Choroid plexus epithelial cell (primary cell): ENCODE results near the gene ADARB2.

Source experiments
- DNase-seq: peaks from one replicate; pipeline ENCODE4 v3.0.0-alpha.2; 2010; ENCODE audit warnings: low read depth
- H3K4me3 ChIP-seq: 2 replicates; pipeline ENCODE4 v1.5.1; 2011; ENCODE audit warnings: low read depth, mild to moderate bottlenecking, control low read depth, low read length, moderate library complexity
- TF ChIP-seq, protein P1 (sequence below): conservative IDR thresholded peaks from 2 replicates; pipeline ENCODE4 v1.5.1; 2011; ENCODE audit warnings: low read depth, mild to moderate bottlenecking, control low read depth, inconsistent platforms, low read length, moderate library complexity

Gene ADARB2

DNA sequence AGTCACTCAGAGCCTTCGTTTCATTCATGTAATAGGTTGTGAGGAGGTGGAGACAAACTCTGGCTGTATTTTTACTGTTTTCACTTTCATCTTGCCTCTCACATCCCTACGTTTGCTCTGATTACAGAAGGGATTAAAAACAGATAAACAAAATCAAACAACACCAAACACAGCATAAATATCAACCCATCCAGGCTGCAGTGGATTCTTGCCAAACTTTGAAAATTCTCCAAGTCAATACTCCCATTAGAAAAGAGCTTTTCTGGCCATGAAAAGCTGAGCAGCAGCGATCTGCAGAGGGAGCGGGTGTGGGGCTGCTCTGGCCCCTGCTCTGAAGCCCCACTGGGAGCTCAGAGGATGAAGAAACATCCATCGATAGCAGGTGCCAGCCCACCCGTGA is 397.9 kb downstream of the ADARB2 start:
- TF ChIP-seq, protein P1, sequence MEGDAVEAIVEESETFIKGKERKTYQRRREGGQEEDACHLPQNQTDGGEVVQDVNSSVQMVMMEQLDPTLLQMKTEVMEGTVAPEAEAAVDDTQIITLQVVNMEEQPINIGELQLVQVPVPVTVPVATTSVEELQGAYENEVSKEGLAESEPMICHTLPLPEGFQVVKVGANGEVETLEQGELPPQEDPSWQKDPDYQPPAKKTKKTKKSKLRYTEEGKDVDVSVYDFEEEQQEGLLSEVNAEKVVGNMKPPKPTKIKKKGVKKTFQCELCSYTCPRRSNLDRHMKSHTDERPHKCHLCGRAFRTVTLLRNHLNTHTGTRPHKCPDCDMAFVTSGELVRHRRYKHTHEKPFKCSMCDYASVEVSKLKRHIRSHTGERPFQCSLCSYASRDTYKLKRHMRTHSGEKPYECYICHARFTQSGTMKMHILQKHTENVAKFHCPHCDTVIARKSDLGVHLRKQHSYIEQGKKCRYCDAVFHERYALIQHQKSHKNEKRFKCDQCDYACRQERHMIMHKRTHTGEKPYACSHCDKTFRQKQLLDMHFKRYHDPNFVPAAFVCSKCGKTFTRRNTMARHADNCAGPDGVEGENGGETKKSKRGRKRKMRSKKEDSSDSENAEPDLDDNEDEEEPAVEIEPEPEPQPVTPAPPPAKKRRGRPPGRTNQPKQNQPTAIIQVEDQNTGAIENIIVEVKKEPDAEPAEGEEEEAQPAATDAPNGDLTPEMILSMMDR: no peak
- DNase-seq: no peak
- H3K4me3 ChIP-seq: no peak overlapping the region

DNA sequence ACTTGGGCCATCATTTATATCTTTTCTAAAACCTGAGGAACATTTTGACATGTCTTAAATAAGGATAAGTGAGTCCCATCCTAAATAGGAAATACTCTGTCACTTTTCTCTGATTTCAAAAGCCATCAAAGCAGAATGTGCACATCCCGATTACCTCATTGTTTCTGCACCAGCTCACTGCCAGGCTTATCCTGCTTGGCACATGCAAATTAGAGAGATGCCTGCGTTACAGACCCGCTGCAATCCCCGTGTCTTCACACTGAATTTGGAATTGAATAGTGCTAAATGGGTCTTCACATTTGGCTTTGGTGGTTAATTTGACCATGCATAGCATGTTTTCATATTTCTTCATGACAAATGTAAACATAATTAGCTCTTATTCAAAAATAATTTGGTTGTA is 401.7 kb downstream of the ADARB2 start:
- DNase-seq: no peak
- no peak overlapping the region for H3K4me3 ChIP-seq
- TF ChIP-seq, protein P1: no peak

DNA sequence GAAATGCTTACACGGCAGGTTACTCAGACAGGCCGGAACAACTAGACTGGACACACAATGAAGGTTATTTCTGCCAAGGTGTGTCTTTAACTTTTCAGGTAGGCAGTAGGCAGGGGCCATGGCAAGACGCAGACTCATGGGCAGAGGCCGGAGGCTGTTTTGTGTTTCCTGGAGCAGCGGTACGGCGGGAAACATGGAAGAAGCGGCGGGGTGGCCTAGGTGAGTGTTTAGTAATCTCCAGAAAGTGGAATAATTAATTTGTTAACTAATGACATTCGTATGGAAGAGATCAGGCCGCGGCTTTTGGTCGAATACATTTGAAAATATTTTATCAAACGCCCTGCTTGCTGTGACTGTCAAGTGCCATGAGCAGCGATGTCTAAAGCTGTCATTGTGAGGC is 403.3 kb downstream of the ADARB2 start:
- no peak for DNase-seq
- H3K4me3 ChIP-seq: no peak overlapping the region
- TF ChIP-seq, protein P1: no peak

DNA sequence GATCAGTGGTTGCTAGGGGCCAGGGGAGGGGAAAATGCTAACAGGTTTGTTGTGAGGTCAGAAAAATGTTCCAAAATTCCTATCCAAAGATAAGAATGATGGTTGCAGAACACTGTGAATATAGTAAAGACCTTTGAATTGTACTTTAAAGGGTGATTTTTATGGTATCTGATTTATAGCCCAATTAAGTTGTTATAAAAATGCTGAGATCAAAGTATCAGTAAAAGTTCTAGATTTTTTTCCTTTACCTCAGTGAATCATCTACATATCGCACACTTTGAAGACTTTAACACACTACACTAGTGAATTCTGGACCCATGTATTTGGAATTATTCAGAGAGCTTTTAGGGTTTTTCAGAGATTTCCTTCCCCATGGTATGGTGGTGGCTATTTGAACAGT is 405.8 kb downstream of the ADARB2 start:
- DNase-seq: no peak
- no peak overlapping the region for H3K4me3 ChIP-seq
- TF ChIP-seq, protein P1: no peak

DNA sequence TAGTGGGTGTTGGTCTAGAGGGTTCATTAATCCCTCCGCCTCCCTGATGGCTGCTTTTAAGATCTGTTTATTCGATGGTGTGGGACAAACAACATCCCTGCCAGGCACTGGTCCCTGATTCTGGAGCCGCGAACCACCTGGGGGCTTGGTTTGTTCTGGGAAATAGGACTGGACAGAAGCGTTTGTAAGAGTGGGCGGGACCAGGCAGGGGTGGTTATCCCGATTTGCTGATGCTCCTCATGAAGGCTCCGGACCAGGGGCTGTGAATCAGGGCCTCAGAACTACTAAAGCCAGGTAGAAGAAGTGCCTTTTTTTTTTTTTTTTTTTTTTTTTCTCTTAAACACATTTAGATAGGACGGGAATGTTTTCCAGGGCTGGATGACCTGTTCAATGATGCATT is 407.7 kb downstream of the ADARB2 start:
- TF ChIP-seq, protein P1: no peak
- H3K4me3 ChIP-seq: no peak overlapping the region
- DNase-seq: no peak

DNA sequence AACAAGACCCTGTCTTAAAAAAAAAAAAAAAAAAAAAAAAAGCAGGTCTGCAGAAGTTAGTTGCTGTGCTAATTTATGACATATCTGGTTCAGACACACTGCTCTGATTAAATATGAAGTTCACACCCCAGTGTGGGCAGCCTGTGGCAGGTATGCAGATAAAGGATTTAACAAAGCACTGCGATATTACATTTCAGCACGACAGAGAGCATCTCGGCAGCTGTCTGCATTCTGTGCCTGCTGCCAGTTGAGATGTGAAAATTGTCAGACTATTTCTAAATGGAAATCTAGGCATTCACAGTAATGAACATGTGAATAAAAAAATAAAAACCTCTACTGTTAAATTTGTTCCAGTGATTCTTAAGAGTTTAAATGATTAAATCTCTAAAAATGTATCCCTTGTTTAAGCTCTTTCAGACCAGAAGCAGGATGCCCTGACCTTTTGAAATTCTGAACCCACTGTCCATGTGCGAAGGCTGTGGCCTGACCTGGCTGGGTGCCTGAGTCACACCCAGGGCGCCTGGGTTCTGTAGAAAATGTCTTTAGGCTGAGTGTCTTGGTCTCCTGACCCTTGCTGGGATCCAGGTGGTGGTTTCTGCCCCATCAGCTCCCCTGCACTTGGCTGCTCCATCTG is 408.2 kb downstream of the ADARB2 start:
- H3K4me3 ChIP-seq: no peak overlapping the region
- no peak for DNase-seq
- TF ChIP-seq, protein P1: no peak

DNA sequence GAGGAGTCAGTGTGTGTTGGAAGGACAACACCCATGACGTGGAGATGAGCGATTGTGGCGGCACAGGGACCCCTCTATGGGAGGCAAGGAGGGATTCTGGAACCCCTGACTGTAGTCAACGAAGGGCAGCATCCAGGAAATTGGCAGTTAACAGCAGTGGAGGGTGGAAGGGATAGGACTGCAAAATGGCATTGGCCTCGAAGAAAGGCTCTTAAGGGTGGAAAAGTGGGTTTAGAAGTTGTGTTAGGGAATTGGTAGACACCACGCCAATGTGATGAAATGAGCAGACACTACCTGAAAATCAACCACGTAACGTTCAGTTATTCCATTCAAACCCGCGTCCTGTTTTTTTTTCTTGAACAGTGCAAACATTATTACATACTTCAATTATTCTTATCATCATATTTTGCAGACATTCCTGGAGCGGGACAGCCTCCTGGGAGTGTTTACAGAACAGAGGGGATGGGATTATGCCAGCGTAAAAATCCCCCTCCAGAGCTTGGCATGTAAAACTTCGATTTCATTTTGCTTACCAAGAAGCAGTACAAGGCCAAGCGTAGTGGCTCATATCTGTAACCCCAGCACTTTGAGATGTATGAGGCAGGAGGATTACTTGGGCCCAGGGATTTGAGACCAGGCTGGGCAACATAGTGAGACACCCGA is 409.0 kb downstream of the ADARB2 start:
- DNase-seq: no peak
- no peak overlapping the region for H3K4me3 ChIP-seq
- TF ChIP-seq, protein P1: no peak
